Esophagus mucosa (tissue), 1 donor: Measurements from ENCODE around the gene GDF11. TPM values are rescaled to one million over a fixed set of nuclear protein-coding genes. Genes with fewer than 3 reads are reported as not detected.

Experiments
- ATAC-seq: fragments of 200-7000 bp; cut with Tn5 transposase; one replicate; pipeline ENCODE4 v1.9.1; 2020
- total RNA-seq: library from RNA; stranded (reverse); gene quantifications from one replicate; pipeline ENCODE4 v1.2.4, GENCODE V29; 2023
- donor health status: DM: yes; HTN: yes; CAD: no.

The GDF11 gene
- total RNA-seq, result 1.2 TPM

GRCh38 chr12:55742719-55743405 lies at the start of gene GDF11:
GDF11 (plus strand) TSS chr12:55743122; CDS start chr12:55743317, 195 bp downstream.
- no peak for ATAC-seq

DNA sequence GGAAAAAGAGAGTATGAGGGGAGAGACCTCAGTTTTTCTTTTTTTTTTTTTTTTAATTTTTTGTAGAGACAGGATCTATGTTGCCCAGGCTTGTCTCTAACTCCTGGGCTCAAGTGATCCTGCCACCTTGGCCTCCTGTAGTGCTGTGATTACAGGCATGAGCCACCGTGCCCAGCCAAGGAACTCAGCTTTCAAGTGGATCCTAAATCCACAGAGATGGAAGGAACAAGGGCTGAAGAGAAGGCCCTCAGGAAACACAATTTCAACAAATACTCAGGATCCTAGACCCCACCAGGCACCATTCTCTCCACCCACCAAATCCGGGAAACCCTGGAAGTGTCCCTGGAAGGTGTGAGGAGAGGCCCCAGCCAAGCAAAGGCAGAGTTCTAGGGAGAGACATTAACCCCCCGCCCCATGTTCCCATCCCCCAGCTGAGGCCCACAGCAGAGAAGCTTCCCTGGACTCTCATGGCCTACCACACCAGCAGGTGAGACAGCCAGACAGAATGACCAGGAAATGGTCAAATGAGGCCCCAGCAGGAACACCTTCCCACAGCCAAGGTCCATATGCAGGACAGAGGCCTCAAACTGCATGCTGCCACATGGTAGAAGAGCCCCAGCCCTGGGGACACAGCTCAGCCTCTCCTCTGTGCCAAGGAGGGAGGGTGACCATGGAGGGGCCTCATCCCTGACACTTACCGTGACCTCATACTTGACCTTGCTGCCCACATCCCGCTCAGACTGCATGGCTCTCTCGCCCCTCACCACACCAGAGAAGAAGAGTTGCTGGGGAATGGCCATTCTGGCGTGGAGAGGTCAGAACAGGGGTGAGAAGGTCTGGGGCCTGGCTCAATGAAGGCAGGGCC lies 49.4 kb upstream of the GDF11 start:
- no peak for ATAC-seq

- ATAC-seq, result no peak
Observed at GRCh38 chr12:55694188-55694515, 48.8 kb upstream of the GDF11 start.

GRCh38 chr12:55694651-55695050 lies 48.3 kb upstream of the GDF11 start:
- ATAC-seq, result no peak

DNA sequence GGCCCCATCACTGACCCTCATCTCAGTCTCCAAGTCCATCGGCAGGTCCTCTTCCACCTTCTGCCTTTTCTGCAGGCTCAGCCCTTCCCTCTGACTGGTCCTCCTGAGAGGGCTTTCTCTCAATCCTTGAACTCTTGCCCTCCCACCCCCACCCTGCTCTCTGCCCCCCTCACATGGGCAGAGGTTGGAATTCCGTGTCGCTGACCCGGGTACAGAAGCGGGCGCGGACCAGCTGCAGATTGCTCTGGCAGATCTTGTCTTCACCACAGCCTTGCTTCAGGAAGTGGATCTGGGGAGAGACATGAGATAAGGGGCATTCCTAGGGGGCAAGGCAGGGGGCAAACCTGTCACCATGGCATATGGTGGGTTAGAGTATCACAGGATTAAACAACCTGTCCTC lies 47.6 kb upstream of the GDF11 start:
- no peak for ATAC-seq

DNA sequence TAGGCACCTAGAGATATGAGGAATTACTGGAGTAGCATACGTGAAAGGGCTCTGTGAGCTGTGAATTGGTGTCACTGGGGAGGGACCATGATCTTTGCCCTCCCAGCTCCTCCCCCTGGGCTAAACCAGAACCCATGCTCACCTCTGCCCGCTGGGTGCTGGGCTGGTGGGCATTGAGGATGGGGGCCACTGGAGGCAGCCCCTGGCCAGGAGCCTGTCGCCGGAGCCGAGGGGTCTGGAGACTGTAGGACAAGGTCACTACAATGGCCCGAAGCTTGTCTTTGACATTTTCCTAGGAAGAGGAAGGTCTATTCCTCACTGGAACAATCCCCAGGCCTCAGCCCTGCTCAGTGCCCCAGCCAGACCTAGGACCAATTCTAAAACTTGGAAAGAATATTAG lies 46.8 kb upstream of the GDF11 start:
- ATAC-seq, result no peak

- no peak for ATAC-seq
Observed at GRCh38 chr12:55696796-55697462, 46.0 kb upstream of the GDF11 start.

- no peak for ATAC-seq
Observed at GRCh38 chr12:55697686-55698085, 45.2 kb upstream of the GDF11 start.

DNA sequence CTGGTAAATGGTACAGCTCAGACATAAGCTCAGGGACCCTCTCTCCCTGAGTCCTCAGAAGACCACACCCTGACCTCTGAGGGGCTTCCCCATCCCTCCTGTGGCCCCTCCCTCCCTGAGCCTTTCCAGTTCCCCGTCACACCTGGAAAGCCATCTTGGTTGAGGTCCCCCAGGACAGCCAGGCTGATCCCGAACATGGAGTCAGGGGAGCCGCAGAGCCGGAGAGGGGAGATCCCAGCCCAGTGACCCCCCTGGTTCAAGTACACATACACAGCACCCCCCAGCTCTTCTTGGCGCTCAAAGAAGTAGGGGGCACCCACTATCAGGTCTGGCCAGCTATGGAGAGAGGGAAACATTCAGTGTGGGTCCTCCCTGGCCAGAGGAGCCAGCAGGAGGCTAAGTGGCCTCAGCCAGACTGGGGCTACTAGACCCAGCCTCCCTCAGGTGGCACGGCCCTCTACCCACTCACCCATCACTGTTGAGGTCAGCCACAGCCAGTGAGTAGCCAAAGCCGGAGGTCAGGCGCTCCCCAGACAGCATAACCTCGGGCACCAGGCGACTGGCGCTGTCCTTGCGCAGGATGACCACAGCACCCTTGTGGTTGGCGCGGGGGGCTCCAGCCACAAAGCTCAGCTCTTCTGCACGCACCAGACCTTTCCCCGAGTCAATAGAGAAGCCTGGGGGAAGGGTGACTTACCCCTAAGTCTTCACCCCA lies 44.5 kb upstream of the GDF11 start:
- ATAC-seq, result no peak

DNA sequence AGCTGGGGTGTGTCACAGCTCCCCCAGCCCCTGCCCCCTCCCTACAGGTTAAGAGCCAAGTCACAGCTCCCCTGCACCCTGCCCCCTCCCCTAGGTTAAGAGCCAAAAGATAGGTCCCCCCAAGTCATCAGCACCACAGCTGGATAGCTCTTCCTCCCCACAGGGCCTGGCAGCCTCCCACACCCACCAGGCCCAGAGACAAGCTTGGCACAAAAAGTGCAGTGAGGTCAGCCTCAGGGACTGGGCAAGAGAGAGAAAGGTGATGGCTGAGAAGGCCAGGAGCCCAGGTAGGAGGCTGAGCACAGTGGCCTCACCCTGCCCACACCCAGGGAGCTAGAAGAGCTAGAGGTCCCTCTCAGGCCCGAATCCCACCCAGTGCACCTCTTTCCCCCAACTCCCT lies 44.0 kb upstream of the GDF11 start:
- no peak for ATAC-seq

DNA sequence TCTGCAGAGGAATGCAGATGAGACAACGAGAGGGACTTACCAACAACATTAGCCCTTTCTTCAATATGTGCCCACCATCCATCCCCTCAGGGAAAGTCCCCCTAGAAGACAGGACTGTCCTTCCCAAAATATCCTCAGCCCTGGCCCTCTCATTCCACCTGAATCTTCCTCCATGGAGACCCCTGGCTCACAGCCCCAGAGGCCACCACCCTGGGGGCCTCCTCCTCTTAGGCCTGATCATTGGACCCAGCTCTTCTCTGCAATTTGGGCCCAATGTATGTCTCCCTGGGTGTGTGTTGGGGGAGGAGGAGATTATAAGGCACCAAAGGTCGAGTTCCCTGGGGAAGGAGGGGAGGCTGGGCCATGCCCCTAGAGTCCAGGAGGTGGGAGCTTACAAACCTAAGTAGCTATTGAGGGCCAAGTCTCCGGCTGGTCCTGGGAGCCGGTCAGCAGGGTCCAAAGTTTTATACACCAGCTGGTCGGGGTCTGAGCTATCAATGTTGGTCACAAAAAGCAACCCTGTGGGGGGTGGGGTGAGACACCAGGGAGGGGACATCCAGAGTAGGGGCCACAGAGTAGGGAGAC lies 43.4 kb upstream of the GDF11 start:
- no peak for ATAC-seq

- no peak for ATAC-seq
Observed at GRCh38 chr12:55700255-55701018, 42.5 kb upstream of the GDF11 start.

GRCh38 chr12:55702861-55703260 lies 40.1 kb upstream of the GDF11 start:
- ATAC-seq, result no peak

DNA sequence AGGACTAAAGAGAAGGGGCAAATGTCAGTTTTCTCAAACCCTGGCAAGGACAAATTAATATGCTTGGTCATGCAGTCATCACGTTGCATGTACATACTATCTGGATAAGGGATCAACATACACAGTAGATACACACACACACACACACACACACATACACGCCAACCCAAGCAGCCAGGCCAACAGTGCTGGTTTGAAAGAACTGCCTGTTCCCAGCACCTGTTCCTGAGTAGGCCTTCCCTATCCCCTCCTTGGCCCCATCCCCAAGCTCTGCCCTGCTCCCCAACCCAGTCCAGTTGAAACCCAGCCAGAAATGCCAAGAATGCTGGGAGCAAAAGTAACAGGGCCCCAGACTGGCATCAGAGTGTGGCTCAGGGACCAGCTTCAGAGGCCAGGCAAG lies 39.6 kb upstream of the GDF11 start:
- no peak for ATAC-seq

- no peak for ATAC-seq
Observed at GRCh38 chr12:55703901-55704761, 38.8 kb upstream of the GDF11 start.

DNA sequence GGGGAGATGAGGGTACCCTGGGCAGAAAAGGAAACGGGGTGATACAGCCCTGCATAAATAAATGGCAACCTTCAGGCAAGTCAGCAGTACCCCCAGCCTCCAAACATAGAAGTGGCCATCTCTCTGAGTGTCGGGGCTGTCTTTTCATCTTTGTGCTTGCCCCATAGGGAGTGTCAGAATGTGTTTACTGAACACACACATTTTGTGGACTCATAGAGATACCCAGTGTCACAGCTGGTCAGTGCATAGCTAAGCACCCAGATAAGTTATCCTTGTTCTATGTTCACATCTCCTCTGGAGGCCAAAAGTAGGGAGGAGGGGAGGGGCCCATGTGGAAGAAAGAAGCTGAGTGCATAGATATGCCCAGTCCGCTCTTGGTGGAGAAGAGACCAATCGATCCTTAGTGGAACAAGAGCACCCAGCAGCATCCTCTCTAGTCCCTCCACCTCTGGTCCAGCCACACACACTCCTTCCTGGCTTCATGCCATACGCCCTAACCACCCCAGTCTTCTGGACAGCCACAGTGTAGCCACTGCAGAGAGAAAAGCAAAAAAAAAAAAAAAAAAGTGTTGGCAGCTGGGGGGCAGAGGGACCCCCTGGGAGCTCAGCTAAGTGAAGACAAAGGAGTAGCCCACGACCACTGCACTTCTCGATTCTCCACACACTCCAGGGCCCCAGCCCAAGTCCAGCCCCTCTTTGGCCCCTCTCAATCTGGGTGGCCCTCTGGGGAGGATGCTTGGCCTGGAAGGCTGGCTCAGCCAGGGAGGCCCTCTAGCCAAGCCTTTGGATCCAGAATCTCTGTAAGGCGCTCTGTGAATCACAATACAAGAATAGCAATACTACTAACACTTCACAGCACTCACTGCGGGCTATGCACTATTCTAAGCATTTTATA lies 37.9 kb upstream of the GDF11 start:
- ATAC-seq, result no peak

- ATAC-seq, result no peak
Observed at GRCh38 chr12:55705782-55706402, 37.0 kb upstream of the GDF11 start.

- ATAC-seq, result no peak
Observed at GRCh38 chr12:55706568-55707218, 36.2 kb upstream of the GDF11 start.

GRCh38 chr12:55707219-55707671 lies 35.7 kb upstream of the GDF11 start:
- no peak for ATAC-seq
